Neural crest cell (in vitro differentiated cells): ENCODE data around the gene FGD5. TPM values are rescaled to one million over a fixed set of nuclear protein-coding genes. Genes with fewer than 3 reads are reported as not detected.
A peak's percentile ranks its signal among the peaks of the same experiment; 100 is the strongest.
"Not testable (repeated sequence)": the region's sequence is repeated elsewhere in the genome, so short reads cannot be mapped to it uniquely, and the experiment has no call there.

Experiments used
- DNase-seq: peaks from one replicate; pipeline ENCODE4 v3.0.0; 2021; ENCODE audit warnings: low read depth, mixed read lengths, low spot score
- H3K27ac Mint-ChIP-seq: one replicate; pipeline ENCODE4 v1.8.0; 2021; ENCODE audit warnings: mild to moderate bottlenecking, mixed read lengths; ENCODE audit not compliant: unreplicated experiment
- H3K27me3 Mint-ChIP-seq: 2 replicates; pipeline ENCODE4 v1.8.0; 2021; ENCODE audit warnings: low read depth, mild to moderate bottlenecking, mixed read lengths
- H3K36me3 Mint-ChIP-seq: 2 replicates; pipeline ENCODE4 v1.8.0; 2021; ENCODE audit warnings: low read depth, mild to moderate bottlenecking, mixed read lengths
- H3K4me1 Mint-ChIP-seq: 2 replicates; pipeline ENCODE4 v1.8.0; 2021; ENCODE audit warnings: mixed read lengths
- H3K4me3 Mint-ChIP-seq: one replicate; pipeline ENCODE4 v1.8.0; 2021; ENCODE audit warnings: mild to moderate bottlenecking, mixed read lengths
- H3K9me3 Mint-ChIP-seq: 2 replicates; pipeline ENCODE4 v1.8.0; 2021; ENCODE audit warnings: mixed read lengths
- CTCF ChIP-seq: fragments of 200-600 bp; sonication (generic); conservative IDR thresholded peaks from 2 replicates; pipeline ENCODE4 v1.5.0; 2021; ENCODE audit warnings: antibody characterized with exemption, mild to moderate bottlenecking
- total RNA-seq: library from RNA; stranded (reverse); gene quantifications from 2 replicates; pipeline ENCODE4 v1.2.1, GENCODE V29; 2021

Gene FGD5
- total RNA-seq, 1 donor from 2014 or later: 0.61 TPM

GRCh38 chr3:14808025-14808424 lies 10.7 kb upstream of the FGD5 start:
- no peak for DNase-seq
- peaks cover 15% of the 10 kb centered on the region for H3K4me1 Mint-ChIP-seq
- no peaks in the 10 kb centered on the region for H3K36me3 Mint-ChIP-seq
- TF ChIP-seq CTCF: no peak
- H3K27me3 Mint-ChIP-seq: peaks cover 75% of the 10 kb centered on the region
- H3K4me3 Mint-ChIP-seq: no peak overlapping the region
- no peak overlapping the region for H3K27ac Mint-ChIP-seq
- no peaks in the 10 kb centered on the region for H3K9me3 Mint-ChIP-seq

- H3K36me3 Mint-ChIP-seq: no peaks in the 10 kb centered on the region
- no peak overlapping the region for H3K4me3 Mint-ChIP-seq
- H3K27me3 Mint-ChIP-seq: peaks cover 79% of the 10 kb centered on the region
- no peak overlapping the region for H3K27ac Mint-ChIP-seq
- H3K9me3 Mint-ChIP-seq: no peaks in the 10 kb centered on the region
- TF ChIP-seq CTCF: no peak
- no peak for DNase-seq
- peaks cover 15% of the 10 kb centered on the region for H3K4me1 Mint-ChIP-seq
These were observed 10.1 kb upstream of the FGD5 start for GRCh38 chr3:14808502-14809266.

- H3K27ac Mint-ChIP-seq, H3K36me3 Mint-ChIP-seq, DNase-seq, H3K9me3 Mint-ChIP-seq: not testable (repeated sequence)
- Mint-ChIP-seq H3K4me3 (peak overlapping the region; percentile 58), H3K4me1 (peaks cover 10% of the 10 kb centered on the region), H3K27me3 (peaks cover 88% of the 10 kb centered on the region)
These were observed 9.2 kb upstream of the FGD5 start for GRCh38 chr3:14809611-14810010.

- no peak for TF ChIP-seq CTCF
- no peak for DNase-seq
- Mint-ChIP-seq H3K9me3 (no peaks in the 10 kb centered on the region), H3K4me3 (peak overlapping the region; percentile 58), H3K4me1 (peaks cover 4% of the 10 kb centered on the region), H3K27ac (no peak overlapping the region), H3K27me3 (peaks cover 91% of the 10 kb centered on the region), H3K36me3 (no peaks in the 10 kb centered on the region)
These were observed 8.5 kb upstream of the FGD5 start for GRCh38 chr3:14810070-14810791.

GRCh38 chr3:14810801-14811661 lies 7.7 kb upstream of the FGD5 start:
- H3K9me3 Mint-ChIP-seq: no peaks in the 10 kb centered on the region
- no peaks in the 10 kb centered on the region for H3K36me3 Mint-ChIP-seq
- H3K27me3 Mint-ChIP-seq: peaks cover 94% of the 10 kb centered on the region
- DNase-seq: no peak
- H3K27ac Mint-ChIP-seq: no peak overlapping the region
- peak overlapping the region; percentile 82 for H3K4me3 Mint-ChIP-seq
- TF ChIP-seq CTCF: no peak
- peaks cover 3% of the 10 kb centered on the region for H3K4me1 Mint-ChIP-seq
